ENCODE data around the gene ZBED2.
"Not testable (repeated sequence)": the region's sequence is repeated elsewhere in the genome, so short reads cannot be mapped to it uniquely, and the experiment has no call there.

The ZBED2 gene, protein sequence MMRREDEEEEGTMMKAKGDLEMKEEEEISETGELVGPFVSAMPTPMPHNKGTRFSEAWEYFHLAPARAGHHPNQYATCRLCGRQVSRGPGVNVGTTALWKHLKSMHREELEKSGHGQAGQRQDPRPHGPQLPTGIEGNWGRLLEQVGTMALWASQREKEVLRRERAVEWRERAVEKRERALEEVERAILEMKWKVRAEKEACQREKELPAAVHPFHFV

GRCh38 chr3:111595232-111595631 lies at the start of gene ZBED2:
Gene ZBED2 (minus strand): TSS chr3:111595346. CDS start chr3:111594201, 1,145 bp downstream.
- DNase-seq (ENCODE audit: low read depth, low spot score): no peak
- Histone ChIP-seq H3K36me3 (ENCODE audit: insufficient read depth, low read length) (no peaks in the 10 kb centered on the region), H3K4me3 (no peak within 1 kb of the TSS), H3K9ac (ENCODE audit: insufficient read length) (no peak within 1 kb of the TSS), H3K9me3 (ENCODE audit: low read depth, low read length) (no peaks in the 10 kb centered on the region), H3K27ac (no peak within 1 kb of the TSS)
- no peak for TF ChIP-seq EZH2 (IDR thresholded peaks at IDR 0.05)
- TF ChIP-seq FOXP2 (optimal IDR thresholded peaks at IDR 0.05; ENCODE audit: control extremely low read depth, extremely low read length, insufficient read depth): no peak
- TF ChIP-seq POLR2AphosphoS5 (IDR thresholded peaks at IDR 0.05; ENCODE audit: borderline replicate concordance, low read depth, low read length): no peak

- no peak for DNase-seq (ENCODE audit: low read depth, low spot score)
- Histone ChIP-seq H3K27ac (no peak overlapping the region), H3K36me3 (ENCODE audit: insufficient read depth, low read length) (no peaks in the 10 kb centered on the region), H3K9me3 (ENCODE audit: low read depth, low read length) (no peaks in the 10 kb centered on the region), H3K9ac (ENCODE audit: insufficient read length) (no peak overlapping the region), H3K4me3 (no peak overlapping the region)
- TF ChIP-seq FOXP2 (optimal IDR thresholded peaks at IDR 0.05; ENCODE audit: control extremely low read depth, extremely low read length, insufficient read depth) (no peak), EZH2 (IDR thresholded peaks at IDR 0.05) (no peak), POLR2AphosphoS5 (IDR thresholded peaks at IDR 0.05; ENCODE audit: borderline replicate concordance, low read depth, low read length) (no peak)
Measured at GRCh38 chr3:111639316-111639715, 44.2 kb upstream of the ZBED2 start.

- DNase-seq (ENCODE audit: low read depth, low spot score): no peak
- H3K9me3 ChIP-seq (ENCODE audit: low read depth, low read length): no peaks in the 10 kb centered on the region
- no peak overlapping the region for H3K4me3 ChIP-seq
- H3K27ac ChIP-seq: no peak overlapping the region
- H3K9ac ChIP-seq (ENCODE audit: insufficient read length): no peak overlapping the region
- H3K36me3 ChIP-seq (ENCODE audit: insufficient read depth, low read length): no peaks in the 10 kb centered on the region
- TF ChIP-seq POLR2AphosphoS5 (IDR thresholded peaks at IDR 0.05; ENCODE audit: borderline replicate concordance, low read depth, low read length): no peak
- no peak for TF ChIP-seq EZH2 (IDR thresholded peaks at IDR 0.05)
- no peak for TF ChIP-seq FOXP2 (optimal IDR thresholded peaks at IDR 0.05; ENCODE audit: control extremely low read depth, extremely low read length, insufficient read depth)
Measured at GRCh38 chr3:111636366-111636885, 41.3 kb upstream of the ZBED2 start.

DNA sequence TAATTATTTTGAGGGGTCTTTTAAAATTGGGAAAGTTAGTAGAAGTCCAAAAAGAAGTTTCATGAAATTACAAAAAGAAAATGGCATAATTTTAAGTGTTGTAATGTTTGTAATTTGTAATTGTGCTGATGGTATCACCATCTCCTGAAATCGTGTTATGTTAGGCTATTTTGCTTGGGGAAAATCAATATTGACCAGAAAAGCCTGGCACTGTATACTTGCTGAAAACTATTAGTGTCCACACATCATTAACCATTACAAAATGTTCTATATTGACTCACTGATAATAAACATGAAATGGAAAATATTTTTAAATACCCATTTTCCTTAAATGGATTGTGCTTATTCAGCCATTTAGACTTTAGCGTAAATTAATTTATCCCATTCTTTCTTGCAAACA lies 40.3 kb upstream of the ZBED2 start:
- DNase-seq (ENCODE audit: low read depth, low spot score): no peak

DNA sequence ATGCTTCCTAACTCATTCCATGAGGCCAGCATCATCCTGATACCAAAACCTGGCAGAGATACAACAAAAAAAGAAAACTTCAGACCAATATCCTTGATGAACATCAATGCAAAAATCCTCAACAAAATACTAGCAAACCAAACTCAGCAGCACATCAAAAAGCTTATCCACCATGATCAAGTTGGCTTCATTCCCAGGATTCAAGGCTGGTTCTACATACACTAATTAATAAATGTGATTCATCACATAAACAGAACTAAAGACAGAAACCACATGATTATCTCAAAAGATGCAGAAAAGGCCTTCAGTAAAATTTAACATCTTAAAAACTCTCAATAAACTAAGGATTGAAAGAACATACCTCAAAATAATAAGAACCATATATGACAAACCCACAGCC lies 35.5 kb upstream of the ZBED2 start:
- not testable (repeated sequence) for H3K9ac ChIP-seq (ENCODE audit: insufficient read length); H3K27ac ChIP-seq; DNase-seq (ENCODE audit: low read depth, low spot score); H3K36me3 ChIP-seq (ENCODE audit: insufficient read depth, low read length); H3K9me3 ChIP-seq (ENCODE audit: low read depth, low read length); H3K4me3 ChIP-seq

More for the DNA sequence above, 40.3 kb upstream of the ZBED2 start:
- H3K27ac ChIP-seq: no peak overlapping the region
- no peak overlapping the region for H3K9ac ChIP-seq (ENCODE audit: insufficient read length)
- TF ChIP-seq EZH2 (IDR thresholded peaks at IDR 0.05): no peak
- no peak for TF ChIP-seq POLR2AphosphoS5 (IDR thresholded peaks at IDR 0.05; ENCODE audit: borderline replicate concordance, low read depth, low read length)
- no peak for TF ChIP-seq FOXP2 (optimal IDR thresholded peaks at IDR 0.05; ENCODE audit: control extremely low read depth, extremely low read length, insufficient read depth)
- H3K4me3 ChIP-seq: no peak overlapping the region
- no peaks in the 10 kb centered on the region for H3K36me3 ChIP-seq (ENCODE audit: insufficient read depth, low read length)
- no peaks in the 10 kb centered on the region for H3K9me3 ChIP-seq (ENCODE audit: low read depth, low read length)

- not testable (repeated sequence) for H3K9ac ChIP-seq (ENCODE audit: insufficient read length); H3K4me3 ChIP-seq; H3K9me3 ChIP-seq (ENCODE audit: low read depth, low read length); DNase-seq (ENCODE audit: low read depth, low spot score); H3K27ac ChIP-seq; H3K36me3 ChIP-seq (ENCODE audit: insufficient read depth, low read length)
Measured at GRCh38 chr3:111629018-111629417, 33.9 kb upstream of the ZBED2 start.

DNA sequence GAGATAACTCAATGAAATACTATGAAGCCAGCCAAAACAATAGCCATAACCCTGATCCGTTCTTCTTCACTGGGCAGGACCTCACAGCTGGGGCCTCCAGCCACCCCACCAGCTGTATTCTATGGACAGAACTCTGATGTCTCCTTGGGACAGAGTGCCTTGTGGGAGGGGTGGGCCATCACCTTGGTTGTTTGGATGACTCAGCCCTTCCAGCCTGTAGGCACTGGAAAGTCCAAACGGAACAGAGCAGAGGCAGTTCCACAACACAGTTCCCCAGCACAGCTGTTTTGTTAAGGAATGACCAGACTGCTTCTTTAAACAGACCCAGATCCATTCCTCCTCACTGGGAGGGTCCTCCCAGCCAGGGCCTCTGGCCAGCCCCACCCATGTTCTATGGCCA lies 31.9 kb upstream of the ZBED2 start:
- Histone ChIP-seq H3K9ac (ENCODE audit: insufficient read length) (no peak overlapping the region), H3K4me3 (no peak overlapping the region), H3K27ac (no peak overlapping the region), H3K36me3 (ENCODE audit: insufficient read depth, low read length) (no peaks in the 10 kb centered on the region), H3K9me3 (ENCODE audit: low read depth, low read length) (no peaks in the 10 kb centered on the region)
- no peak for DNase-seq (ENCODE audit: low read depth, low spot score)
- TF ChIP-seq POLR2AphosphoS5 (IDR thresholded peaks at IDR 0.05; ENCODE audit: borderline replicate concordance, low read depth, low read length): no peak
- no peak for TF ChIP-seq FOXP2 (optimal IDR thresholded peaks at IDR 0.05; ENCODE audit: control extremely low read depth, extremely low read length, insufficient read depth)
- no peak for TF ChIP-seq EZH2 (IDR thresholded peaks at IDR 0.05)

- Histone ChIP-seq H3K9me3 (ENCODE audit: low read depth, low read length) (no peaks in the 10 kb centered on the region), H3K4me3 (no peak overlapping the region), H3K9ac (ENCODE audit: insufficient read length) (no peak overlapping the region), H3K27ac (no peak overlapping the region), H3K36me3 (ENCODE audit: insufficient read depth, low read length) (no peaks in the 10 kb centered on the region)
- no peak for TF ChIP-seq POLR2AphosphoS5 (IDR thresholded peaks at IDR 0.05; ENCODE audit: borderline replicate concordance, low read depth, low read length)
- TF ChIP-seq FOXP2 (optimal IDR thresholded peaks at IDR 0.05; ENCODE audit: control extremely low read depth, extremely low read length, insufficient read depth): no peak
- no peak for TF ChIP-seq EZH2 (IDR thresholded peaks at IDR 0.05)
- DNase-seq (ENCODE audit: low read depth, low spot score): no peak
Measured at GRCh38 chr3:111621535-111621934, 26.4 kb upstream of the ZBED2 start.

GRCh38 chr3:111619833-111620232 lies 24.7 kb upstream of the ZBED2 start:
- Histone ChIP-seq H3K27ac (no peak overlapping the region), H3K9ac (ENCODE audit: insufficient read length) (no peak overlapping the region), H3K9me3 (ENCODE audit: low read depth, low read length) (no peaks in the 10 kb centered on the region), H3K36me3 (ENCODE audit: insufficient read depth, low read length) (no peaks in the 10 kb centered on the region), H3K4me3 (no peak overlapping the region)
- TF ChIP-seq POLR2AphosphoS5 (IDR thresholded peaks at IDR 0.05; ENCODE audit: borderline replicate concordance, low read depth, low read length) (no peak), FOXP2 (optimal IDR thresholded peaks at IDR 0.05; ENCODE audit: control extremely low read depth, extremely low read length, insufficient read depth) (no peak), EZH2 (IDR thresholded peaks at IDR 0.05) (no peak)
- DNase-seq (ENCODE audit: low read depth, low spot score): no peak
